NOMO-1 treated with dmso at 0.1 percent for 144 hours (cell line): ENCODE measurements around the gene TTC28.
"Not testable (repeated sequence)": the region's sequence is repeated elsewhere in the genome, so short reads cannot be mapped to it uniquely, and the experiment has no call there.

Source experiments
- DNase-seq: peaks from one replicate; lab custom pipeline; 2025; ENCODE audit not compliant: unreplicated experiment; lab: John Stamatoyannopoulos, UW

The TTC28 gene

DNA sequence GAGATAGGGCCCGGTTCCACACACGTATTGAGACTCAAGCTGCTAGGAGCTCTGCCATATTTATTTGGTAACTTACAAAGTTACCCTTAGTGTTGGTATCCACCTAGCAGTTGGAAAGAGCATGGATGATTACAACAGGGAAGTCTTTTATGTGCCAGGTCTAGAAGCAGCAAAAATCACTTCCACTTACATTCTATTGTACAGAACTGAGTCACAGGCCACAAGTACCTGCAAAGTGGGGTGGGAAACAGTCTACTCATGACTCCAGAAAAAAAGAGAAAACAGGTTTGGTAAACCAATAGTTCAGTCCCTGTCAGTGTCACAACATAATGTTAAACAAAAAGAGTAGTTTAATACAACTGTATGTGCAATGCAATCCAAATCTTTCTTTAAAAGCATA lies 480.9 kb downstream of the TTC28 start:
- no peak for DNase-seq

DNA sequence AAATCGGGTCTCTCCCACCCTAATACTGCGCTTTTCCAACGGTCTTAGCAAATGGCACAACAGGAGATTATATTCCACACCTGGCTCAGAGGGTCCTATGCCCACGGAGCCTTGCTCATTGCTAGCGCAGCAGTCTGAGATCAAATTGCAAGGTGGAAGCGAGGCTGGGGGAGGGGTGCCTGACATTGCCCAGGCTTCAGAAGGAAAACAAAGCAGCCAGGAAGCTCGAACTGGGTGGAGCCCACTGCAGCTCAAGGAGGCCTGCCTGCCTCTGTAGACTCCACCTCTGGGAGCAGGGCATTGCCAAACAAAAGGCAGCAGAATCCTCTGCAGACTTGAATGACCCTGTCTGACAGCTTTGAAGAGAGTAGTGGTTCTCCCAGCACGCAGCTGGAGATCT lies 488.1 kb downstream of the TTC28 start:
- DNase-seq = not testable (repeated sequence)

- no peak for DNase-seq
These were observed 491.3 kb downstream of the TTC28 start for GRCh38 chr22:28188178-28188879.

DNA sequence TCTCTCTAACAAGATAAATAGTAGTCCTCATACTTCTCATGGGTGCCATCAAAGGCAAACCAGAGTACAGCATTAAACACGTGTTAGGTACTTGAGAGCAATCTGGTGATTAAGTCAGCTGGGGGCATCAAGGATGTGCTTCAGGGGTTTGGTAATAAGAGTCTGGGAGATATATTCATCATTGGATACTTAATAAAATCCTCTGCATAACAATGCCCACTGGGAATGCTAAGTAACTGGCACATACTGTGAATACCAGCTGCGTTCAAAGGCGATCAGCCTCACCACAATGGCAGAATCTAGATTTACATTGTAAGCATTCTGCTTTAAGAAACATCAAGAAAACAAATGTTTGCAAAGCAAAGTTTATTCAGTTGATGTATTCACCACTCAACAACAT lies 492.0 kb downstream of the TTC28 start:
- no peak for DNase-seq

- no peak for DNase-seq
These were observed 493.0 kb downstream of the TTC28 start for GRCh38 chr22:28186641-28187040.

GRCh38 chr22:28185130-28185529 lies 494.5 kb downstream of the TTC28 start:
- DNase-seq = no peak

DNA sequence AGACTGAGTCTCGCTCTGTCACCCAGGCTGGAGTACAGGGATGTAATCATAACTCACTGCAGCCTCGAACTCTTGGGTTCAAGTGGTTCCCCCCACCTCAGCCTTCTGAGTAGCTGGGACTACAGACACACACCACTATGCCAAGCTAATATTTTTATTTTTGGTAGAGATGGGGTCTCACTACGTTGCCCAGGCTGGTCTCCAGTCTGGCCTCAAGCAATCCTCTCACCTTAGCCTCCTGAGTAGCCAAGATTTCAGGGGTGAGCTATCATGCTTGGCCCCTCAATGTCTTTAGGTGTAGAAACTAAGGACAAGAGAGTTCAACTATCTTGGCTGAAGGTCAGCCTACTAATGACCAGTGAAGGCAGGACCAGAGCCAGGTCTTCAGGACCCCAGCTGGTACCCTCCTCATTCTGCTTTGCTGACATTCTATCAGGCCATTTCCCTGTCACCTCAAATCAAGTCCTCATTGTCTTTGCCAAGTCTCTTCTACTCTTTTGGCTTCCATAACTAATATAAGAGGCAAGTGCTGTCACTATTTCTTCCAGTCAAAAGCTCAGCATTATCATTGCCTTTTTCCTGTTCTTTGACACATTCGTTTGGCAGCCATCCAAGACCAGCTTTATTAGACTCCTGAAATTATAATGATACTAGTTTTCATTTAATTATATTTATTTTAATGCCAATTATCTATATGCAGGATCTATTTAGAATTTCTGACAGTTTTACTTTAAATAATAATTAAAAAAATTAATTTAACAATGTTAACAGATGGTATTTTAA lies 496.4 kb downstream of the TTC28 start:
- no peak for DNase-seq

GRCh38 chr22:28180804-28181731 lies 498.6 kb downstream of the TTC28 start:
- DNase-seq = no peak

DNA sequence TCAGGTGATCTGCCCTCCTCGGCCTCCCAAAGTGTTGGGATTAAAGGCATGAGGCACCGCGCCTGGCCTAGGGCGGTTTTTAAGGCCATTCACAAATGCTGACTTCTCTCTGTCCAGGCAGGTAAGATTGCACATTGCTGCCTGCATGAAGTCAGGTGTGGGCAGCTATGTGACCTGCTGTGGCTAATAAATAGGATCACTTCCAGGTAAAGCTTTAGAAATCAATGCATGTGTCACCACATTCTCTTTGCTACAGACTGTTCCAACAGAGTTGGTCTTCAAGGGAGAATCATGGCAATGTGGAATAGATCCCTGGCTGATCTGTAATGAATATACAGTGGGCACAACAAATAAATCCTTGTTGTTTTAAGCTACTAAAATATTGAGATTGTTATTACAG lies 500.2 kb downstream of the TTC28 start:
- DNase-seq = no peak

DNA sequence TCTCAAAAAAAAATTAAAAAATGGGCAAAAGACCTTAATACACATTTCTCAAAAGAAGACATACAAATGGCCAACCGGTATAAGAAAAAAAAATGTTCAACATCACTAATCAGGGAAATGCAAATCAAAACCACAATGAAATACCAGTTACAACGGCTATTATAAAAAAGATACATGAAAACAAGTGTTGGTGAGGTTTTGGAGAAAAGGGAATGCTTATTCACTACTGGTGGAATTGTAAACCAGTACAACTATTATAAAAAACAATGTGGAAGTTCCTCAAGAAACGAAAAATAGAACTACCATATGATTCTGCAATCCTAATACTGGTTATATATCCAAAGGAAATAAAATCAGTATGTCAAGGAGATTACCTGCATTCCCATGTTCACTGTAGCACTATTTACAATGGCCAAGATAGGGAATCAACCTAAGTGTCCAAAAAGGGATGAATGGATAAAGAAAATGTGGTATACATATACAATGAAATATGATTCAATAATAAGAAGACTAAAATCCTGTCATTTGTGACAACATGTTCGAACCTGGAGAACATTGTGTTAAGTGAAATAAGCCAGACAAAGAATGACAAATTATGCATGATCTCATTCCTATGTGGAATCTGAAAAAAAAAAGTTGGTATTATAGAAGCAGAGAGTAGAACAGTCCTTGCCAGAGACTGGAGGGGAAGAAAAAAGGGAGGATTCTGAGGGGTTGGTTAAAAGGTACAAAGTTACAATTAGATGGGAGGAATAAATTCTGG lies 503.7 kb downstream of the TTC28 start:
- no peak for DNase-seq

- DNase-seq = no peak
These were observed 505.1 kb downstream of the TTC28 start for GRCh38 chr22:28174509-28174908.

DNA sequence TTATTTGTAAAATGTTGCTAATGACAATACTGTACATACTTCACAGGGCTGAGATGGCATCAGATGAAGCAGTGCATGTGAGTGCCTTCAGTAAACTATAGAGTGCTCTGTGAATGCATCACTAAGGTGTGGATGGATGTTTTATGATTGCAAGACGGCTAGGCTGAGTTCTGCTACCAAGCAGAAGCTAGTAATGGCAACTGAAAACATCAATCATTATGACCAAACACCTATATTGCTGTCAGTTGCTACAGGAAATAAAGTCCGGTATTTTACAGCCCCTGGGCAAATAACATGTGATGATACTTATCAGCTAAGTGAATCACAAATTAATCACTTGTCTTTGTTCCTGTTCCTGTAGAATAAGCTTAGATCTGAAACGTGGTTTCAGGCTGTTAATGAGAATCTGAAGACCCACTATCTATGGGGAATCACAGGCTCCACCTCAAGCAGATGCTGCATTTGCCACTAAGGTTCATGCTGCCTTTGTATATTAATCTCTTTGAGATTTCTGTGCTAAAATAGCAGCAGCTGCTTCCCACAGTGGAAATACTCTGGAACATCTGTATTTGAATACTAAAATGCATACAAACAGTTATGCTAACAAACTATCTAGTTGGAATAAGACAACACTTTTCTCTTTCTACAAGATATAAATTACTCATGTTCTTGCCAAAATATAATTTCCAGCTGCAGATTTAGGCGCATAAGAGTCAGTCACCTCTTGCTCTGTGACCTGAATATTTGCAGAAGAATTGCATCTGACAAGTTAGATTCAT lies 506.6 kb downstream of the TTC28 start:
- no peak for DNase-seq

GRCh38 chr22:28171712-28172111 lies 507.9 kb downstream of the TTC28 start:
- DNase-seq = no peak

- no peak for DNase-seq
These were observed 508.5 kb downstream of the TTC28 start for GRCh38 chr22:28171115-28171514.

- DNase-seq = not testable (repeated sequence)
These were observed 510.3 kb downstream of the TTC28 start for GRCh38 chr22:28169314-28169713.

GRCh38 chr22:28155808-28156207 lies 523.8 kb downstream of the TTC28 start:
- DNase-seq = no peak

DNA sequence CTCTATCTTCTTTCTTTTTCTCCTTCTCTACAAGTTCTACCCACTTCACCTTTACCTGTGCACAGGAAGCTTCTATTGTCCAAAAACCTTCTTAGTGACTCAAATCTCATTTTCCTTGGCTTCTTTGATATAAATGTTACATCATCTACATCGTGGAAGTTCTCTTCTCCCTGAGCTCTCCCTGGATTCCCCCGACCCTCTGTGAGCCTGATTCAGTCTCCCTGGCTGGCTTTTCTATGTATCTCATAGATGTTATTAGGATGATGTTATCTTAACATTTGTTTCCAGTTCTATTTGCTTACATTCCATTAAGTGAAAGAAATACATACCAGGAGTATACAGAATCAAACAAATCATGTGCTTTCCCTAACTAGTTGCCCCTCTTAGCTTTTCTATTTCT lies 524.8 kb downstream of the TTC28 start:
- DNase-seq = no peak

GRCh38 chr22:28151151-28151816 lies 528.4 kb downstream of the TTC28 start:
- DNase-seq = no peak

GRCh38 chr22:28148816-28149465 lies 530.7 kb downstream of the TTC28 start:
- no peak for DNase-seq
